PC-3 (cell line): ENCODE results near the gene HLCS.

ENCODE experiments used
- CTCF ChIP-seq: fragments of 300-600 bp; sonication (generic); conservative IDR thresholded peaks from 2 replicates; pipeline ENCODE4 v1.5.1; 2017; ENCODE audit warnings: antibody characterized with exemption, low read depth, mild to moderate bottlenecking, low read length
- EZH2 ChIP-seq: fragments of 300-600 bp; sonication (generic); IDR thresholded peaks from one replicate; pipeline ENCODE4 v1.6.1; 2017; ENCODE audit warnings: antibody characterized with exemption, mild to moderate bottlenecking, low read length; ENCODE audit not compliant: unreplicated experiment

DNA sequence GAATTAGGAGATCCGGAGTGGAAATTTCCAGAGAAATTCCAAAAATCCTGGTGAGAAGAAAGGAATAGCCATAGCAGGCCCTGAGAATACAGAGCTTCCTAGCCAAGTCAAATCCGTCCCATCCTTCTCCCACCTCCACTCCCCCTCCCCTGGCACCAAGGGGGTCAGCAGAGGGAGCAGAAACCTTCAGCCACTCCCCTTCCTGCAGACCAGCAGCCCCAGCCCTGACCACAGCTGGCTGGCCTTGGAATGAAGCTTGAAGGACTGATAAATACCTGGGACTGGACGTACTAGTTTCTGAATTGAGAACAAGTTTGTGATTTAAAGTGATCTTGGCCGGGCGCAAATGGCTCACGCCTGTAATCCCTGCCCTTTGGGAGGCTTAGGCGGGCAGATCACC is 26.2 kb upstream of the HLCS start:
- TF ChIP-seq CTCF (no peak), EZH2 (no peak)
